Measurements from ENCODE around the gene ROR1.
A peak's percentile ranks its signal among the peaks of the same experiment; 100 is the strongest.

ROR1 gene

DNA sequence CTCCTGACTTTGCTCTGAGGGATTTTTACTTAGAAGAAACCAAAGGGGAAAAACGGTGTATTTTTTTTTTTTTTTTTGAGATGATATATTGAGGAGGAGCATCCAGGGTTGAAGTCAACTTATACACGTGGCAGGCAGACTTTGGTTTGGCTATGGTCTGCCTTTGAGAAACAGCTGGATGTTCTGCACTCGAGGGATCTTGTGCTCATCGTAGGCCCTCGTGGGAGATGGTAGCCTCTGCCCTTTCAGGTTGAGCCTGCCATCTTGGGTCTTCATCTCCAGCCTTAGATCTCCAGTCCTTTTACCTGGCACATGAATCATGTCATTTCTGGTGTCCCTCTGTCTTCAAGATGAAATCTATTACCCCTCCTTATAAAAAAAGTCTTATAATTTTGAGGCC is 362.5 kb downstream of the ROR1 start:
- no peaks in the 10 kb centered on the region for H3K9me3 ChIP-seq (ENCODE audit: control insufficient read depth in 2 of 2, low read length in 2 of 2)
- peaks cover 3 to 5% of the 10 kb centered on the region in 2 donors for H3K36me3 ChIP-seq (ENCODE audit: control insufficient read depth in 2 of 2, insufficient read depth in 2 of 2, low read length in 2 of 2)
- no peaks in the 10 kb centered on the region for H3K27me3 ChIP-seq (ENCODE audit: control insufficient read depth in 1 of 2, insufficient read depth in 2 of 2, low read length in 2 of 2)
- H3K4me1 ChIP-seq (ENCODE audit: control insufficient read depth, insufficient read depth, low read length) = peaks cover 4% of the 10 kb centered on the region
- H3K9ac ChIP-seq (ENCODE audit: low read length in 2 of 2) = no peak overlapping the region
- no peak overlapping the region for H3K27ac ChIP-seq (ENCODE audit: low read length)
- H3K4me3 ChIP-seq (ENCODE audit: low read length in 2 of 2) = no peak overlapping the region

GRCh38 chr1:64136752-64137411 is 363.1 kb downstream of the ROR1 start:
- no peak overlapping the region for H3K9ac ChIP-seq (ENCODE audit: low read length in 2 of 2)
- no peak overlapping the region for H3K27ac ChIP-seq (ENCODE audit: low read length)
- no peak overlapping the region for H3K4me3 ChIP-seq (ENCODE audit: low read length in 2 of 2)
- no peaks in the 10 kb centered on the region for H3K9me3 ChIP-seq (ENCODE audit: control insufficient read depth in 2 of 2, low read length in 2 of 2)
- H3K4me1 ChIP-seq (ENCODE audit: control insufficient read depth, insufficient read depth, low read length) = peaks cover 4% of the 10 kb centered on the region
- H3K27me3 ChIP-seq (ENCODE audit: control insufficient read depth in 1 of 2, insufficient read depth in 2 of 2, low read length in 2 of 2) = no peaks in the 10 kb centered on the region
- peaks cover 4 to 5% of the 10 kb centered on the region in 2 donors for H3K36me3 ChIP-seq (ENCODE audit: control insufficient read depth in 2 of 2, insufficient read depth in 2 of 2, low read length in 2 of 2)

DNA sequence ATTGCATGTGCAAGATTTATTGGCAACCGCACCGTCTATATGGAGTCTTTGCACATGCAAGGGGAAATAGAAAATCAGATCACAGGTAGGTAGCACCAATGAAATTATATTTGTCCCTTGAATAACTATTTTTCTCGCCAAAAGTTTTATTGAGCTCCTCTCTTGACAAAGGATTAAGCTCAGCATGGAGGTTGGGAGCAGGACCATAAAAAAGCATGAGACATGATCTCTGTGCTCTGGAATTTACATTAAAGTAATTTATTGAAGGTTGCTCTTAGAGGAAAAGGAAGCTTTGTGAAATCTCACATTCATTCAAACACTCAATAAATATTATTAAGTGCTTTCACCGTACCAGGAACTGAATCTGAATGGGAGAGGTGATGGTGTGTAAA is 363.6 kb downstream of the ROR1 start:
- H3K9ac ChIP-seq (ENCODE audit: low read length in 2 of 2) = no peak overlapping the region
- no peak overlapping the region for H3K27ac ChIP-seq (ENCODE audit: low read length)
- H3K4me3 ChIP-seq (ENCODE audit: low read length in 2 of 2) = no peak overlapping the region
- H3K27me3 ChIP-seq (ENCODE audit: control insufficient read depth in 1 of 2, insufficient read depth in 2 of 2, low read length in 2 of 2) = no peaks in the 10 kb centered on the region
- H3K36me3 ChIP-seq (ENCODE audit: control insufficient read depth in 2 of 2, insufficient read depth in 2 of 2, low read length in 2 of 2) = peaks cover 4 to 5% of the 10 kb centered on the region in 2 donors
- H3K4me1 ChIP-seq (ENCODE audit: control insufficient read depth, insufficient read depth, low read length) = peaks cover 4% of the 10 kb centered on the region
- H3K9me3 ChIP-seq (ENCODE audit: control insufficient read depth in 2 of 2, low read length in 2 of 2) = no peaks in the 10 kb centered on the region

- no peak overlapping the region for H3K4me3 ChIP-seq (ENCODE audit: low read length in 2 of 2)
- H3K27me3 ChIP-seq (ENCODE audit: control insufficient read depth in 1 of 2, insufficient read depth in 2 of 2, low read length in 2 of 2) = no peaks in the 10 kb centered on the region
- peaks cover 10 to 14% of the 10 kb centered on the region in 2 donors for H3K36me3 ChIP-seq (ENCODE audit: control insufficient read depth in 2 of 2, insufficient read depth in 2 of 2, low read length in 2 of 2)
- peaks cover 4% of the 10 kb centered on the region for H3K4me1 ChIP-seq (ENCODE audit: control insufficient read depth, insufficient read depth, low read length)
- no peaks in the 10 kb centered on the region for H3K9me3 ChIP-seq (ENCODE audit: control insufficient read depth in 2 of 2, low read length in 2 of 2)
- H3K9ac ChIP-seq (ENCODE audit: low read length in 2 of 2) = no peak overlapping the region
- no peak overlapping the region for H3K27ac ChIP-seq (ENCODE audit: low read length)
Measured at GRCh38 chr1:64139877-64140276, 366.1 kb downstream of the ROR1 start.

- peaks cover 11 to 14% of the 10 kb centered on the region in 2 donors for H3K36me3 ChIP-seq (ENCODE audit: control insufficient read depth in 2 of 2, insufficient read depth in 2 of 2, low read length in 2 of 2)
- peaks cover 4% of the 10 kb centered on the region for H3K4me1 ChIP-seq (ENCODE audit: control insufficient read depth, insufficient read depth, low read length)
- H3K27me3 ChIP-seq (ENCODE audit: control insufficient read depth in 1 of 2, insufficient read depth in 2 of 2, low read length in 2 of 2) = no peaks in the 10 kb centered on the region
- no peak overlapping the region for H3K9ac ChIP-seq (ENCODE audit: low read length in 2 of 2)
- no peaks in the 10 kb centered on the region for H3K9me3 ChIP-seq (ENCODE audit: control insufficient read depth in 2 of 2, low read length in 2 of 2)
- H3K27ac ChIP-seq (ENCODE audit: low read length) = no peak overlapping the region
- no peak overlapping the region for H3K4me3 ChIP-seq (ENCODE audit: low read length in 2 of 2)
Measured at GRCh38 chr1:64140596-64140995, 366.8 kb downstream of the ROR1 start.

DNA sequence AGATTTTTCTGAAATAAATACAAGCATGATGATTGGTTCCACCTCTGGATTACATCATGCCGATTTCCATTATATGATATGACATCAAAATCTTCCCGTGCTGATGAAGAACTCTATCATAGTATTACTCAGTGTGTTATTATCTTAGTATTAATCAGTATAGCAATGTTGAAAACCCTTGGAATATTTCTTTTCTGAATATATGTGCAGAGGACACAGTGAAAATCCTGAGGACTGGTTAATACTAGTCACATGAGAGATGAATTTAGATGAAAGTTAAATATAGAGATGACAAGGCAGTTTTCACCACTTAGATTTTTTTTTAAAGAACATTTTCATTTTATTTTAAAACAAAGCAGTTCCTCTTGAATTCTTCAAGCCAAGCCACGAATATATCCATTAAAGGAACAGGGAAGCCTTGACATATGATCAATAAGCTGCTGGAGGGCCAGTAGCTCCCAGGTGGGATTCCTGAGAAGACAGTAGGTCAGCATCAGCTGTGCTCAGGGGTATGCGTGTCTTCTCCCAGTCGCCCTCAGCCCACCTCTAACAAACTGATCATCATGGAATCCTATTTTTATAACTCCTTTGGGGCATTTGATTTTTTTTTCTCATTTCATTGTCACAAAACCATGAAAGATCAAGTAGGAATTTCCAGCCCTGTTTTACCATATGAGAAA is 373.4 kb downstream of the ROR1 start:
- Histone ChIP-seq H3K4me1 (ENCODE audit: control insufficient read depth, insufficient read depth, low read length) (no peaks in the 10 kb centered on the region), H3K27me3 (ENCODE audit: control insufficient read depth in 1 of 2, insufficient read depth in 2 of 2, low read length in 2 of 2) (no peaks in the 10 kb centered on the region), H3K9me3 (ENCODE audit: control insufficient read depth in 2 of 2, low read length in 2 of 2) (no peaks in the 10 kb centered on the region), H3K4me3 (ENCODE audit: low read length in 2 of 2) (no peak overlapping the region), H3K36me3 (ENCODE audit: control insufficient read depth in 2 of 2, insufficient read depth in 2 of 2, low read length in 2 of 2) (peaks cover 7 to 10% of the 10 kb centered on the region in 2 donors), H3K9ac (ENCODE audit: low read length in 2 of 2) (no peak overlapping the region), H3K27ac (ENCODE audit: low read length) (no peak overlapping the region)

DNA sequence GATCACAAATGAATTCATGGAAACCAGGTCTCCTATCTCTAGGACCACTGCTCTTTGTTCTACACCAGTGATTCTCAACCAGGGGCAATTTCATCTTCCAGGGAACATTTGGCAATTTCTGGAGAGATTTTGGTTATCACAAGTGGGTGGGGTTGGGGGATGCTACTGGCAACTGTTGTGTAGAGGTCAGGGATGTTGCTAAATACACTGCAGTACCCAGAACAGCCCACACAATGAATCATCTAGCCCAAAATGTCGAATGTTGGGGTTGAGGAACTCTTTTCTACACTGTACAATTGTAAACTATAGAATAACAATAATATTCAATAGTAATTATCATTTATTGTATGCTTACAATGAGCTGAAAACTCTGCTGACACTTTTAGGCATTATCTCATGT is 373.9 kb downstream of the ROR1 start:
- Histone ChIP-seq H3K9ac (ENCODE audit: low read length in 2 of 2) (no peak overlapping the region), H3K9me3 (ENCODE audit: control insufficient read depth in 2 of 2, low read length in 2 of 2) (no peaks in the 10 kb centered on the region), H3K4me3 (ENCODE audit: low read length in 2 of 2) (no peak overlapping the region), H3K4me1 (ENCODE audit: control insufficient read depth, insufficient read depth, low read length) (no peaks in the 10 kb centered on the region), H3K27ac (ENCODE audit: low read length) (no peak overlapping the region), H3K27me3 (ENCODE audit: control insufficient read depth in 1 of 2, insufficient read depth in 2 of 2, low read length in 2 of 2) (no peaks in the 10 kb centered on the region), H3K36me3 (ENCODE audit: control insufficient read depth in 2 of 2, insufficient read depth in 2 of 2, low read length in 2 of 2) (peaks cover 4 to 6% of the 10 kb centered on the region in 2 donors)

DNA sequence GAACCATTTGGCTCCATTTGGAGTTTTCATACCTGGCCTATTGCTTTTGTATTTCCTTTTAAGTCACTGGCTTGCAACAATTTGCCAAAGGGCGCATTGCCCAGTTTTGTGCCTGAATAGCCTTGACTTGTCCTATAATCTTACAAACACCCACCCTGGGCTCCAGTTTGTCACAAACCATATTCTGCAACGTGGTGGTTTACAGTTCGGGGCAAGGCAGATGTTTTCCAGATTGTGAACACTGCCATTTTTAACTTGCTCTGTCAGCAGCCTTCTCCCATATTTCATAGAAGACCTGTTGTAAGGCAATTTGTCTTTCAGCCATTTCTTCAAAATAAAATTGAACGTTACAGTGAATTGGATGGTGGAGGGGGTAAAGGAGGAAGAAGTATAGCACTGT is 376.4 kb downstream of the ROR1 start:
- no peaks in the 10 kb centered on the region for H3K4me1 ChIP-seq (ENCODE audit: control insufficient read depth, insufficient read depth, low read length)
- no peak overlapping the region for H3K9ac ChIP-seq (ENCODE audit: low read length in 2 of 2)
- no peak overlapping the region for H3K27ac ChIP-seq (ENCODE audit: low read length)
- peaks cover 0 to 2% of the 10 kb centered on the region in 2 donors for H3K36me3 ChIP-seq (ENCODE audit: control insufficient read depth in 2 of 2, insufficient read depth in 2 of 2, low read length in 2 of 2)
- no peaks in the 10 kb centered on the region for H3K9me3 ChIP-seq (ENCODE audit: control insufficient read depth in 2 of 2, low read length in 2 of 2)
- H3K27me3 ChIP-seq (ENCODE audit: control insufficient read depth in 1 of 2, insufficient read depth in 2 of 2, low read length in 2 of 2) = no peaks in the 10 kb centered on the region
- no peak overlapping the region for H3K4me3 ChIP-seq (ENCODE audit: low read length in 2 of 2)

- no peaks in the 10 kb centered on the region for H3K36me3 ChIP-seq (ENCODE audit: control insufficient read depth in 2 of 2, insufficient read depth in 2 of 2, low read length in 2 of 2)
- no peaks in the 10 kb centered on the region for H3K4me1 ChIP-seq (ENCODE audit: control insufficient read depth, insufficient read depth, low read length)
- H3K9ac ChIP-seq (ENCODE audit: low read length in 2 of 2) = no peak overlapping the region
- H3K4me3 ChIP-seq (ENCODE audit: low read length in 2 of 2) = no peak overlapping the region
- no peaks in the 10 kb centered on the region for H3K9me3 ChIP-seq (ENCODE audit: control insufficient read depth in 2 of 2, low read length in 2 of 2)
- no peak overlapping the region for H3K27ac ChIP-seq (ENCODE audit: low read length)
- H3K27me3 ChIP-seq (ENCODE audit: control insufficient read depth in 1 of 2, insufficient read depth in 2 of 2, low read length in 2 of 2) = no peaks in the 10 kb centered on the region
Measured at GRCh38 chr1:64150729-64151230, 377.0 kb downstream of the ROR1 start.

GRCh38 chr1:64155278-64155677 is 381.5 kb downstream of the ROR1 start:
- Histone ChIP-seq H3K27me3 (ENCODE audit: control insufficient read depth in 1 of 2, insufficient read depth in 2 of 2, low read length in 2 of 2) (no peaks in the 10 kb centered on the region), H3K9ac (ENCODE audit: low read length in 2 of 2) (no peak overlapping the region), H3K9me3 (ENCODE audit: control insufficient read depth in 2 of 2, low read length in 2 of 2) (no peaks in the 10 kb centered on the region), H3K36me3 (ENCODE audit: control insufficient read depth in 2 of 2, insufficient read depth in 2 of 2, low read length in 2 of 2) (no peaks in the 10 kb centered on the region), H3K4me1 (ENCODE audit: control insufficient read depth, insufficient read depth, low read length) (no peaks in the 10 kb centered on the region), H3K27ac (ENCODE audit: low read length) (no peak overlapping the region), H3K4me3 (ENCODE audit: low read length in 2 of 2) (no peak overlapping the region)

- Histone ChIP-seq H3K27ac (ENCODE audit: low read length) (peak overlapping the region; percentile 12), H3K9ac (ENCODE audit: low read length in 2 of 2) (no peak overlapping the region), H3K36me3 (ENCODE audit: control insufficient read depth in 2 of 2, insufficient read depth in 2 of 2, low read length in 2 of 2) (no peaks in the 10 kb centered on the region)
Measured at GRCh38 chr1:64161357-64161941, 387.6 kb downstream of the ROR1 start.

More at GRCh38 chr1:64161357-64161941, 387.6 kb downstream of the ROR1 start:
- Histone ChIP-seq H3K27me3 (ENCODE audit: control insufficient read depth in 1 of 2, insufficient read depth in 2 of 2, low read length in 2 of 2) (no peaks in the 10 kb centered on the region), H3K4me3 (ENCODE audit: low read length in 2 of 2) (no peak overlapping the region), H3K4me1 (ENCODE audit: control insufficient read depth, insufficient read depth, low read length) (peaks cover 5% of the 10 kb centered on the region), H3K9me3 (ENCODE audit: control insufficient read depth in 2 of 2, low read length in 2 of 2) (no peaks in the 10 kb centered on the region)

Data from stomach smooth muscle (tissue), 2 donors.